Astrocyte of the cerebellum (primary cell): ENCODE results near the gene CUL4A.

Experiments used
- DNase-seq: peaks from one replicate; pipeline ENCODE4 v3.0.0-alpha.2; 2011; ENCODE audit warnings: low read depth
- H3K4me3 ChIP-seq: 2 replicates; pipeline ENCODE4 v1.5.1; 2011; ENCODE audit warnings: mild to moderate bottlenecking, low read depth, low read length, moderate library complexity
- in situ Hi-C: cut with HindIII; loops from 2 replicates; pipeline ENCODE4 v1.10.0; 2017; ENCODE audit warnings: low sequenced_read_pairs
- TF ChIP-seq, protein P1 (sequence below): IDR thresholded peaks from 2 replicates; pipeline ENCODE4 v1.5.1; 2012; ENCODE audit warnings: low read length, low read depth, moderate library complexity, mild to moderate bottlenecking; ENCODE audit errors: missing control alignments

CUL4A gene

DNA sequence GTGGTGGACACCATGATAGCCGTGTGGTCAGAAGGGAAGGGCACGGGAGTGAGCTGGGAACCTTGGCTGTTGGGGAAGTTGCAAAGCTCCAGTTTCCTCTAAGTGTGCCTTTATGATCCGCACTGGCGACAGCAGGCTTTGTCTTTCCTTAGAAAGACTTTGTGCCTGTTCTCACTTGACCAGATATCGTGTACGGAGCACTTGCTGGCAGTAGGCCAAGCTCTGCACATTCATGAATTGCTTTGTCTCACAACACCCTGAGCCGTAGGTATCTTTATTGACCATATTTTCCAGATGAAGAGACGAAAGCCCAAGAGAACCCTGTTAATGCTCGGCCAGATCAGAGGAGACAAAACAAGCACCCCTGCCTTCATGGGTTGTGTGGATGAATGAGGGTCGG, 15.1 kb downstream of the CUL4A start:
- no peak overlapping the region for H3K4me3 ChIP-seq
- no peak for DNase-seq
- TF ChIP-seq, protein P1, sequence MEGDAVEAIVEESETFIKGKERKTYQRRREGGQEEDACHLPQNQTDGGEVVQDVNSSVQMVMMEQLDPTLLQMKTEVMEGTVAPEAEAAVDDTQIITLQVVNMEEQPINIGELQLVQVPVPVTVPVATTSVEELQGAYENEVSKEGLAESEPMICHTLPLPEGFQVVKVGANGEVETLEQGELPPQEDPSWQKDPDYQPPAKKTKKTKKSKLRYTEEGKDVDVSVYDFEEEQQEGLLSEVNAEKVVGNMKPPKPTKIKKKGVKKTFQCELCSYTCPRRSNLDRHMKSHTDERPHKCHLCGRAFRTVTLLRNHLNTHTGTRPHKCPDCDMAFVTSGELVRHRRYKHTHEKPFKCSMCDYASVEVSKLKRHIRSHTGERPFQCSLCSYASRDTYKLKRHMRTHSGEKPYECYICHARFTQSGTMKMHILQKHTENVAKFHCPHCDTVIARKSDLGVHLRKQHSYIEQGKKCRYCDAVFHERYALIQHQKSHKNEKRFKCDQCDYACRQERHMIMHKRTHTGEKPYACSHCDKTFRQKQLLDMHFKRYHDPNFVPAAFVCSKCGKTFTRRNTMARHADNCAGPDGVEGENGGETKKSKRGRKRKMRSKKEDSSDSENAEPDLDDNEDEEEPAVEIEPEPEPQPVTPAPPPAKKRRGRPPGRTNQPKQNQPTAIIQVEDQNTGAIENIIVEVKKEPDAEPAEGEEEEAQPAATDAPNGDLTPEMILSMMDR = no peak
- in situ Hi-C loops = no loop called here

DNA sequence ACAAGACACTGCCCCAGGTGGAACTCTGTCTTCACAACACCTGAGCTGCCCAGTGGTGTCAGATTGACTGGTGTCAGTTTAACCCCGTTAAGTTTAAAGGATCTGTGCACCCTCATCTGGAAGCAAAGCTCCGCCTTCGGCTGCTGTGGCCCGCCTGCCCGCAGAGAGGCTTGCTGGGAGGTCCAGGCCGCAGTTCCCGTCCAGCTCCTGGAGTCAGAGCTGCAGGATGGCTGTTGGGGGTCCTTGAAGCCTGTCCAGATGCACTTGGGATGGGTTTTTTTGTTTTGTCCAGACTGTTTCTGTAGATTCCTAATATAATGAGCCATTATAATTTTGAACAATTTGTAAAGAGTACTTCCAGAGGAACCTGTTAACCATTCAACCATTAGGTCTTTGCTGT, 16.1 kb downstream of the CUL4A start:
- TF ChIP-seq, protein P1 = no peak
- in situ Hi-C loops = no loop called here
- no peak overlapping the region for H3K4me3 ChIP-seq
- DNase-seq = no peak

DNA sequence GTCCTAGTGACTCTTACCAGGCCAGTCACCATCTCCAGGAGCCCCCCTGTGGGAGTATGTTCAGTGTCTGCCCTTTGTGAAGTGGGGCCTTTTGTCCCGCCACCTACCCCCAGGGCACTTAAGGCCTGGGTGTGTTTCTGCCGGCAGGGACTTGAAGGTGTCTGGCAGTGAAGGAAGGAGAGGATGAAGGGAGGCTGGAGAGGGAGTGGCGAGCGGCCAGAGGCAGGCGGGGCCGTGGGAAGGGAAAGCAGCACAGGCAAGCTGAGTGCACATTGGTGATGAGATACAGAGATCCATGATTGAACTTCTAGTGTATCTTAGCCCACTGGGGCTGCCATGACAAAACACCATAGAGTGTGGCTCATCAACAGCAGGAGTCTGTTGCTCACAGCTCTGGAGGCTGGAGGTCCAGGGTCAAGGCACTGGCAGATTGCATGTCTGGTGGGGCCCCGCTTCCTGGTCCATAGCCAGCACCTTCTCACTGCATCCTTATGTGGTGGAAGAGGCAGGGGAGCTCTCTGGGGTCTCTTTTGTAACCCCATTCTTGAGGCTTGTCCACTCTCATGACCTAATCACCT, 17.5 kb downstream of the CUL4A start:
- H3K4me3 ChIP-seq = no peak overlapping the region
- in situ Hi-C loops = no loop called here
- no peak for DNase-seq
- TF ChIP-seq, protein P1 = no peak

DNA sequence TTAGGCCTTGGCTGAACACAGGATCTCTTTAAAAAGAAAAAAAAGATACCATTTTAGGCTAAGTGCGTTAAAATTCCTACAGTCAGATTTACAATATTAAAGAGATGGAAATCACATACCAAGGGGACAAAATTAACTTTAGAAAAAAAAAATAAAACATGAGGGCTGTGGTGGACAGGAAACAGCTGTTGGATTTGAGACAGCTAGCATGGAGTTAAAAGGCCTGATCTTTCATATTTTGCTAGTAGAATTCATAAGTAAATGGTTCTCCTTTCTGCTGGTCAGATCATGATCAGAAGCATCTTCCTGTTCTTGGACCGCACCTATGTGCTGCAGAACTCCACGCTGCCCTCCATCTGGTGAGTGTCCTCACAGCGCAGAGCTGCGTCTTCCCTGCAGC, 19.7 kb downstream of the CUL4A start:
- no peak overlapping the region for H3K4me3 ChIP-seq
- in situ Hi-C loops = no loop called here
- DNase-seq = no peak
- TF ChIP-seq, protein P1 = no peak

DNA sequence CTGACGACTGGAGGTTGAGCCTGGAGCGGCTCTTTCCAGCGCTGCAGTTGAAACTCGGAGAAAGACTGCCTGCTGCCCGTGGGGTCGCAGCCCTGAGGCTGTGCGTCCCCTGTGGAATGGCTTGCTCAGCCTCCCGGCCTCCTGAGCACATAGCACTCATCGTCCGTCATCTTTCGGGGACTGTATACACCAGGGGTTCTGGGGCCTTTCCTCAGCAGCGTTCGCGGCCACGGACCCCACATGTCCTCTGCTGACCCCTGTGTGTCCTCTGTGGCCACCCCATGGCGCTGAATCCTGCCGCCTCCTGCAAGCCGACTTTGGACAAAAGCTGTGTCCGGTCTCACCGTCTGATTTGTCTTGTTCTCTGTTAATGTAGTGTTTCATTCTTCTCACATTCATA, 20.4 kb downstream of the CUL4A start:
- TF ChIP-seq, protein P1 = no peak
- in situ Hi-C loops = no loop called here
- no peak for DNase-seq
- no peak overlapping the region for H3K4me3 ChIP-seq

DNA sequence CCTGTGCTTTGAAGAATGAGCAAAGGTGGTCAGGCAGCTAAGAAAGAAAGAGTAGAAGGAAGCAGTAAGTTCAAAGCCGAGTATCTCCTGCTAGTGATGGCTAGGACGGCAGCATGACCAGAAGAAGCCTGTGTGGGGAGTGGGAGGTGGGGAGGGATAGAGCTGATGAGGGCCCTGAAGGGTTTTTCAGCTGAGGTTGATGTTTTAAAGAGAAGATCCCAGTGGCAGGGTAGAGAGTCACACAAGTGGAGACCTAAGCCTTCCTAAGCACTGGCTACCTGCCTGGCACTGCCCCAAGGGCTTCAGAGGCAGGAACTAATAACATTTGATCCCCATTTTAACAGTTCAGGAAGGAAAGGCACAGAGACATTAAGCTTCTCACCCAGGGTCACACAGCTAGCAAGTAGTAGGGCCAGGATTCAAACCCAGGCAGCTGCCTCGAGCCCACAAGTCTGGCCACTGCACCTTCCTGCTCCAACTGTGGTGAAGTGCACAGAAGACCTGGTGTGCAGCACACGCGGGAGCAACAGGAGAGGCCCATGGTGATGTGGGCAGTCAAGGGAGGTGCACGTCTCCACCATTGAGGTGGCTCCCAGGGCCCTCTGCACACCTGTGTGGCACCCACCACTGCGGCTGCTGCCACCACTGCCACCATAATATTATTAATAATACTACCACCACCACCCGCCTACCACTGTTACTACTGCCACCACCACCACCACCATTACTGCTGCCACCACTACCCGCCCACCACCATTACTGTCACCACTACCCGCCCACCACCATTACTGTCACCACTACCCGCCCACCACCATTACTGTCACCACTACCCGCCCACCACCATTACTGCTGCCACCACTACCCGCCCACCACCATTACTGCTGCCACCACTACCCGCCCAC, 22.1 kb downstream of the CUL4A start:
- H3K4me3 ChIP-seq = no peak overlapping the region
- TF ChIP-seq, protein P1 = no peak
- no peak for DNase-seq
- in situ Hi-C loops = no loop called here
